ENCODE measurements around the gene IBSP. TPM values are rescaled to one million over a fixed set of nuclear protein-coding genes. Genes with fewer than 3 reads are reported as not detected.

The IBSP gene
- not detected in 2 replicates for total RNA-seq

DNA sequence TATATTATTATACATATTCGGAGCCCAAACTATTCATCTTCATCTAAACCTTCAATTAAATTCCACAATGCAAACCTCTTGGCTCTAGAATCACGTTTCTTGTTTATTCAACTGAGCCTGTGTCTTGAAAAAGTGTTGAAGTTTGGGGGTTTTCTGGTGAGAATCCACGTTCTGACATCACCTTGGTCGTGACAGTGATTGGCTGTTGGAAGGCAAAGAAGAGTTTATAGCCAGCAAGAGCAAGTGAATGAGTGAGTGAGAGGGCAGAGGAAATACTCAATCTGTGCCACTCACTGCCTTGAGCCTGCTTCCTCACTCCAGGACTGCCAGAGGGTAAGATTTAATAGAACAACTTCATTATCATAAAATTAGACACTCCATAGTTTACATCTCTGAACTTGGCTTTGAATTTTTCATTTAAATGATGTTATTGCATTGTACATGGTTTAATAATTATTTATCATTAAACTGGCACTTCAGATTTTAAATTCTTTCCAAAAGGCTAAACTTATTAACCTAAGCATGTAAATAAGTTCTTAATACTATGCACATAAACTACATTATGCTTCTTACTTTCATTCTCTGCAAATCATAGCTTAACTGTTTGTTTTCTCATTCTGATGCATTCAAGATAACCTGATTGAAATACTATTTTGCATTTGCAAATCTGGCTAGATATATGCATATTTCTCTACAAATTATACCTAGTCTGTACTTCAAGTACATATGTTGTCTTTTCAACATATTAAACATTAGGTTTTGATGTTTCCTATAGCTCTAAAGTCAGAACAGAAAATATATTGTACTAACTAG lies at the start of gene IBSP:
Gene IBSP (plus strand): TSS at position 254 of the 813 bp plus-strand sequence. CDS start 2,808 bp downstream, outside the sequence.

GRCh38 chr4:87832669-87833068 lies 33.3 kb downstream of the IBSP start, which contains the start of gene MEPE:
Gene MEPE, plus strand, starts transcription at chr4:87832969. Its CDS starts 1,746 bp downstream, at chr4:87834715.

Other genes starting within 250 kb of the IBSP start
- not detected in 2 replicates for gene DSPP, start 191.0 kb upstream of the IBSP start, total RNA-seq
- gene DMP1, start 149.3 kb upstream of the IBSP start, total RNA-seq: not detected in 2 replicates
- not detected in 2 replicates for gene MEPE, start 33.4 kb downstream of the IBSP start, total RNA-seq
- gene SPP1, start 176.2 kb downstream of the IBSP start, total RNA-seq: 58.1 and 68.2 TPM in 2 replicates
- 88.0 and 121 TPM in 2 replicates for gene PKD2, start 208.1 kb downstream of the IBSP start, total RNA-seq